H9 (cell line): Measurements from ENCODE around the gene ABCG4. TPM values are rescaled to one million over a fixed set of nuclear protein-coding genes. Genes with fewer than 3 reads are reported as not detected.

ENCODE experiments used
- DNase-seq: peaks from one replicate; pipeline ENCODE4 v3.0.0-alpha.2; 2017
- H2AFZ ChIP-seq: one replicate; pipeline ENCODE4 v1.6.1; 2013; ENCODE audit warnings: mild to moderate bottlenecking, low read length, control low read depth, moderate library complexity
- H2AK5ac ChIP-seq: 2 replicates; pipeline ENCODE4 v1.6.1; 2013; ENCODE audit warnings: low read length, control low read depth, mixed read lengths; ENCODE audit not compliant: insufficient read length
- H2BK120ac ChIP-seq: one replicate; pipeline ENCODE4 v1.6.1; 2013; ENCODE audit warnings: low read depth, mild to moderate bottlenecking, low read length, control low read depth, inconsistent platforms; ENCODE audit not compliant: poor library complexity, severe bottlenecking
- H2BK12ac ChIP-seq: 2 replicates; pipeline ENCODE4 v1.6.1; 2013; ENCODE audit warnings: low read length, control low read depth, mixed read lengths, low read depth; ENCODE audit not compliant: insufficient read length
- H2BK15ac ChIP-seq: 2 replicates; pipeline ENCODE4 v1.6.1; 2013; ENCODE audit warnings: low read depth, low read length, control low read depth
- H2BK20ac ChIP-seq: one replicate; pipeline ENCODE4 v1.6.1; 2013; ENCODE audit warnings: low read depth, mild to moderate bottlenecking, low read length, control low read depth, inconsistent platforms; ENCODE audit not compliant: poor library complexity, severe bottlenecking
- H2BK5ac ChIP-seq: 2 replicates; pipeline ENCODE4 v1.6.1; 2013; ENCODE audit warnings: low read length, control low read depth, mixed read lengths; ENCODE audit not compliant: insufficient read length
- H3K14ac ChIP-seq: 2 replicates; pipeline ENCODE4 v1.6.1; 2013; ENCODE audit warnings: low read length, control low read depth; ENCODE audit not compliant: insufficient read depth
- H3K18ac ChIP-seq: 2 replicates; pipeline ENCODE4 v1.6.1; 2013; ENCODE audit warnings: low read depth, mild to moderate bottlenecking, mixed read lengths, low read length, control low read depth; ENCODE audit not compliant: insufficient read length
- H3K23ac ChIP-seq: 2 replicates; pipeline ENCODE4 v1.6.1; 2013; ENCODE audit warnings: low read length, control low read depth, mixed read lengths, low read depth; ENCODE audit not compliant: insufficient read length
- H3K23me2 ChIP-seq: 2 replicates; pipeline ENCODE4 v1.6.1; 2013; ENCODE audit warnings: low read depth, mild to moderate bottlenecking, mixed read lengths, low read length, control low read depth; ENCODE audit not compliant: insufficient read length, poor library complexity, severe bottlenecking
- H3K27ac ChIP-seq: 2 replicates; pipeline ENCODE4 v1.5.1; 2013; ENCODE audit warnings: low read length, control low read depth, mixed read lengths, low read depth; ENCODE audit not compliant: insufficient read length
- H3K27me3 ChIP-seq: 2 replicates; pipeline ENCODE4 v1.6.1; 2013; ENCODE audit warnings: low read length, control low read depth, inconsistent platforms; ENCODE audit not compliant: insufficient read depth
- H3K4ac ChIP-seq: 2 replicates; pipeline ENCODE4 v1.6.1; 2013; ENCODE audit warnings: low read depth, mild to moderate bottlenecking, control low read depth, inconsistent platforms, low read length, moderate library complexity
- H3K4me1 ChIP-seq: 2 replicates; pipeline ENCODE4 v1.6.1; 2013; ENCODE audit warnings: low read length, control low read depth, inconsistent platforms; ENCODE audit not compliant: insufficient read depth
- H3K4me2 ChIP-seq: 2 replicates; pipeline ENCODE4 v1.6.1; 2013; ENCODE audit warnings: low read length, control low read depth, mixed read lengths; ENCODE audit not compliant: insufficient read length, insufficient read depth
- H3K56ac ChIP-seq: 2 replicates; pipeline ENCODE4 v1.6.1; 2013; ENCODE audit warnings: low read depth, mild to moderate bottlenecking, mixed read lengths, low read length, control low read depth; ENCODE audit not compliant: insufficient read length
- H3K79me1 ChIP-seq: 2 replicates; pipeline ENCODE4 v1.6.1; 2013; ENCODE audit warnings: low read depth, mild to moderate bottlenecking, moderate library complexity, low read length, control low read depth, inconsistent platforms; ENCODE audit not compliant: insufficient read depth, poor library complexity, severe bottlenecking
- H3K79me2 ChIP-seq: 2 replicates; pipeline ENCODE4 v1.6.1; 2013; ENCODE audit warnings: low read length, control low read depth, inconsistent platforms; ENCODE audit not compliant: insufficient read depth
- H3K9ac ChIP-seq: 2 replicates; pipeline ENCODE4 v1.6.1; 2013; ENCODE audit warnings: low read length, control low read depth, mixed read lengths; ENCODE audit not compliant: insufficient read length; ENCODE audit errors: extremely low read depth
- H3K9me3 ChIP-seq: one replicate; pipeline ENCODE4 v1.6.1; 2013; ENCODE audit warnings: low read depth, low read length, inconsistent platforms; ENCODE audit not compliant: control insufficient read depth
- H3T11ph ChIP-seq: one replicate; pipeline ENCODE4 v1.6.1; 2013; ENCODE audit warnings: mild to moderate bottlenecking, low read length, control low read depth, inconsistent platforms
- H4K20me1 ChIP-seq: one replicate; pipeline ENCODE4 v1.6.1; 2013; ENCODE audit not compliant: control insufficient read depth, insufficient read length, insufficient read depth
- H4K5ac ChIP-seq: 2 replicates; pipeline ENCODE4 v1.6.1; 2013; ENCODE audit warnings: low read depth, mild to moderate bottlenecking, mixed read lengths, low read length, control low read depth; ENCODE audit not compliant: insufficient read length
- H4K8ac ChIP-seq: replicated peaks from 2 replicates; pipeline ENCODE4 v1.6.1; 2013; ENCODE audit warnings: low read length, control low read depth, mixed read lengths, low read depth; ENCODE audit not compliant: insufficient read length
- H4K91ac ChIP-seq: 2 replicates; pipeline ENCODE4 v1.6.1; 2013; ENCODE audit warnings: low read depth, mild to moderate bottlenecking, moderate library complexity, mixed read lengths, low read length, control low read depth; ENCODE audit not compliant: insufficient read length
- H3K27ac Mint-ChIP-seq, 3 experiments: 2 replicates in 2 of 3; 3 replicates in 1 of 3; pipeline ENCODE4 v1.8.0; 2020 to 2021; ENCODE audit warnings: mixed read lengths in 3 of 3, mild to moderate bottlenecking in 1 of 3, moderate library complexity in 1 of 3
- H3K27me3 Mint-ChIP-seq: 2 replicates; pipeline ENCODE4 v1.8.0; 2021; ENCODE audit warnings: low read depth, mild to moderate bottlenecking, moderate library complexity, mixed read lengths
- H3K36me3 Mint-ChIP-seq, 3 experiments: 2 replicates in 2 of 3; 3 replicates in 1 of 3; pipeline ENCODE4 v1.8.0; 2020 to 2021; ENCODE audit warnings: low read depth in 3 of 3, mixed read lengths in 3 of 3; ENCODE audit not compliant: insufficient read depth in 1 of 3
- H3K4me1 Mint-ChIP-seq, 2 experiments: 2 replicates each; pipeline ENCODE4 v1.8.0; 2020; ENCODE audit warnings: mixed read lengths in 2 of 2
- H3K4me3 Mint-ChIP-seq, 2 experiments: 2 replicates in 1 of 2; 3 replicates in 1 of 2; pipeline ENCODE4 v1.8.0; 2020 to 2021; ENCODE audit warnings: mild to moderate bottlenecking in 2 of 2, mixed read lengths in 2 of 2, moderate library complexity in 1 of 2
- H3K9me3 Mint-ChIP-seq, 2 experiments: 2 replicates in 1 of 2; 3 replicates in 1 of 2; pipeline ENCODE4 v1.8.0; 2020; ENCODE audit warnings: mild to moderate bottlenecking in 2 of 2, mixed read lengths in 2 of 2, moderate library complexity in 1 of 2
- WGBS: extraction: QIAGEN DNeasy Blood & Tissue Kit; methylation state at CpG from one replicate; pipeline ENCODE4 v1.1.7; 2013; ENCODE audit warnings: missing lambda C conversion rate, low lambda C conversion rate, mixed read lengths; ENCODE audit not compliant: insufficient read length; ENCODE audit errors: extremely low coverage; 5-methylcytosine and 5-hydroxymethylcytosine counted together
- total RNA-seq: library from RNA; stranded (reverse); gene quantifications from 2 replicates; pipeline ENCODE4 v1.2.1, GENCODE V29; 2021
- TF ChIP-seq, protein P1 (sequence below): fragments of 200-600 bp; sonication (generic); conservative IDR thresholded peaks from 3 replicates; pipeline ENCODE4 v1.8.0; 2021; ENCODE audit warnings: antibody characterized with exemption, mild to moderate bottlenecking

The ABCG4 gene
- total RNA-seq, 1 experiment from 2014 or later, result 1.2 TPM

DNA sequence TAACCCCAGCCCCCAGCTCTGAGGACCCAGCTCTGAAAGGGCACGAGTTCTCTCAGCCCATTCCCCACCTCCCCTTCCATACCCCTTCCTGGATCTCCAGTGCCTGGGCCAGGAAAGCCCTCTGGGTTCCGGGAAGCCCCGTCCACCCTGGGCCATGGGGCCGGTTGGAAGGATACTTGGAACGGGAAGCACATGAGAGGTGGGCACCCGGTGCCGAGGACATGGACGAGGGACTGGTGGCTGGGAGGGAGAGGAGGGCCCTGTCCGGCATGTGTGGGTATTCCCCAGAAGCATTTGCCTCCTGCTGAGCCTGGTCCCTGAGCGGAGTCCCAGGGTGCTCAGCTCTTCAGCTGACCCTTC is 32.6 kb upstream of the ABCG4 start:
- Mint-ChIP-seq H3K36me3 (no peaks in the 10 kb centered on the region; a peak in 2 of 7 replicates), H3K27ac (no peak overlapping the region), H3K4me3 (no peak overlapping the region), H3K4me1 (peaks cover 17 to 24% of the 10 kb centered on the region in 2 experiments), H3K9me3 (no peaks in the 10 kb centered on the region; a peak in 1 of 5 replicates), H3K27me3 (no peaks in the 10 kb centered on the region; the same call in 1 of the 2 replicates)
- Histone ChIP-seq H3K14ac (no peak overlapping the region), H3K9ac (no peak overlapping the region), H4K20me1 (no peaks in the 10 kb centered on the region), H2BK20ac (no peak overlapping the region), H3K4me1 (no peaks in the 10 kb centered on the region), H4K5ac (no peak overlapping the region), H3K56ac (no peak overlapping the region), H3K4ac (no peak overlapping the region), H2BK120ac (no peak overlapping the region), H3K79me2 (no peaks in the 10 kb centered on the region), H3K18ac (no peak overlapping the region), H3T11ph (no peak overlapping the region), H3K9me3 (no peaks in the 10 kb centered on the region), H3K27me3 (no peaks in the 10 kb centered on the region), H2BK12ac (no peak overlapping the region), H2BK5ac (no peak overlapping the region), H2AK5ac (no peak overlapping the region), H2AFZ (no peak overlapping the region), H3K79me1 (no peaks in the 10 kb centered on the region), H3K4me2 (no peak overlapping the region), H4K91ac (no peak overlapping the region), H4K8ac (no peak overlapping the region), H3K27ac (no peak overlapping the region), H2BK15ac (no peak overlapping the region), H3K23ac (no peak overlapping the region), H3K23me2 (peaks cover 4% of the 10 kb centered on the region)
- no CpG with 5 or more reads among the region's 10 CpGs for WGBS
- TF ChIP-seq, protein P1, sequence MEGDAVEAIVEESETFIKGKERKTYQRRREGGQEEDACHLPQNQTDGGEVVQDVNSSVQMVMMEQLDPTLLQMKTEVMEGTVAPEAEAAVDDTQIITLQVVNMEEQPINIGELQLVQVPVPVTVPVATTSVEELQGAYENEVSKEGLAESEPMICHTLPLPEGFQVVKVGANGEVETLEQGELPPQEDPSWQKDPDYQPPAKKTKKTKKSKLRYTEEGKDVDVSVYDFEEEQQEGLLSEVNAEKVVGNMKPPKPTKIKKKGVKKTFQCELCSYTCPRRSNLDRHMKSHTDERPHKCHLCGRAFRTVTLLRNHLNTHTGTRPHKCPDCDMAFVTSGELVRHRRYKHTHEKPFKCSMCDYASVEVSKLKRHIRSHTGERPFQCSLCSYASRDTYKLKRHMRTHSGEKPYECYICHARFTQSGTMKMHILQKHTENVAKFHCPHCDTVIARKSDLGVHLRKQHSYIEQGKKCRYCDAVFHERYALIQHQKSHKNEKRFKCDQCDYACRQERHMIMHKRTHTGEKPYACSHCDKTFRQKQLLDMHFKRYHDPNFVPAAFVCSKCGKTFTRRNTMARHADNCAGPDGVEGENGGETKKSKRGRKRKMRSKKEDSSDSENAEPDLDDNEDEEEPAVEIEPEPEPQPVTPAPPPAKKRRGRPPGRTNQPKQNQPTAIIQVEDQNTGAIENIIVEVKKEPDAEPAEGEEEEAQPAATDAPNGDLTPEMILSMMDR, result no peak
- DNase-seq, result no peak
